Esophagus squamous epithelium (tissue), 5 donors: ENCODE measurements around the gene OR2F2. TPM values are rescaled to one million over a fixed set of nuclear protein-coding genes. Genes with fewer than 3 reads are reported as not detected.

Experiments
- DNase-seq: peaks from one replicate; lab custom pipeline; 2025; lab: John Stamatoyannopoulos, UW
- H3K27ac ChIP-seq, 4 donors: fragments of 200-600 bp; sonication (generic); one replicate each; pipeline ENCODE4 v1.5.1; 2016 to 2019; ENCODE audit warnings: mild to moderate bottlenecking in 1 of 4
- H3K27me3 ChIP-seq, 4 donors: fragments of 200-600 bp; sonication (generic); 1 replicate in 3 of 4; 2 replicates in 1 of 4; pipeline versions ENCODE4 v1.5.1 to v1.6.0; 2017 to 2021; ENCODE audit warnings: antibody characterized with exemption in 1 of 4
- H3K36me3 ChIP-seq, 3 donors: fragments of 200-600 bp; sonication (generic); one replicate each; pipeline ENCODE4 v1.5.1; 2016 to 2019
- H3K4me1 ChIP-seq, 3 donors: fragments of 200-600 bp; sonication (generic); one replicate each; pipeline ENCODE4 v1.5.1; 2017 to 2019
- H3K4me3 ChIP-seq, 4 donors: fragments of 200-600 bp; sonication (generic); 1 replicate in 3 of 4; 2 replicates in 1 of 4; pipeline ENCODE4 v1.5.1; 2016 to 2019; ENCODE audit warnings: mild to moderate bottlenecking in 2 of 4, moderate library complexity in 1 of 4
- H3K9me3 ChIP-seq, 3 donors: fragments of 200-600 bp; sonication (generic); one replicate each; pipeline ENCODE4 v1.5.1; 2016 to 2019
- POLR2A ChIP-seq, 4 donors: fragments of 450-650 bp; IDR thresholded peaks; one replicate each; pipeline ENCODE4 v1.6.1; 2017; ENCODE audit warnings: antibody characterized with exemption in 4 of 4, mild to moderate bottlenecking in 4 of 4, moderate library complexity in 3 of 4
- WGBS, 2 donors: methylation state at CpG; one replicate each; pipeline ENCODE4 v1.1.5; 2018; 5-methylcytosine and 5-hydroxymethylcytosine counted together
- intact Hi-C: fragments of 100-400 bp; cut with DNase I; formaldehyde crosslinking; loops from one replicate; pipeline ENCODE4 v1.15.0; 2022
- total RNA-seq, 4 donors: library from RNA; depleted of rRNA; stranded (reverse); fragments of >200 nt; gene quantifications; one replicate each; pipeline ENCODE4 v1.1.0, GENCODE V29; 2016
- TF ChIP-seq, protein P1 (sequence below), 6 experiments: fragments of 450-650 bp in 4 of 6; fragments of 200-600 bp in 2 of 6; sonication (generic) in 2 of 6; IDR thresholded peaks; one replicate each; pipeline ENCODE4 v1.5.1; 2016 to 2019; ENCODE audit warnings: antibody characterized with exemption in 6 of 6, mild to moderate bottlenecking in 4 of 6, moderate library complexity in 4 of 6
- donor health status: DM: yes; HTN: yes; CAD: no.

Gene OR2F2
- total RNA-seq, 4 donors from 2014 or later: not detected

DNA sequence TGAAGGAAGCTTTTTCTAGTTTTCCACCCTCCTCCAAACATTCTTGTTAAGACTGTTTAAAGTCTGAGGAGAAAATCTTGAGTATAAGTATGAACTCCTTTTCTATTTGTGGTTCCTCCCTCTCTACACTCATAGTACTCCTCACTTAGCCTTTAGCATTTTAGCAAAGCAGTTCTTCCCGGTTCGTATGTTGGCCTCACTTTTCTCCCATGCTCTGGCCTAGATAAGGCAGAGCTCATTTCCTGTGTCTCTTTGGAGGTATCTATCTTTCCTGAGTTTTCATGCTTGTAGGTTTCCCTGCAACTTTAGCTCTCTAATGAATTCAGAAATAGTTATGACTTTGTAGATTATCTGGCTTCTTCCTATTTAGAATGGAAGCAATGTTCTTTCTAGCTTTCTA lies 13.7 kb downstream of the OR2F2 start:
- Histone ChIP-seq H3K4me3 (no peak overlapping the region), H3K9me3 (no peaks in the 10 kb centered on the region), H3K4me1 (no peaks in the 10 kb centered on the region), H3K27ac (no peak overlapping the region), H3K36me3 (no peaks in the 10 kb centered on the region), H3K27me3 (no peaks in the 10 kb centered on the region)
- no peak for DNase-seq
- 49 to 57% methylated on average over 2 of the region's 2 CpGs for WGBS, 2 donors
- intact Hi-C loops: no loop called here
- no peak for TF ChIP-seq POLR2A (IDR thresholded peaks at IDR 0.05)
- TF ChIP-seq, protein P1, sequence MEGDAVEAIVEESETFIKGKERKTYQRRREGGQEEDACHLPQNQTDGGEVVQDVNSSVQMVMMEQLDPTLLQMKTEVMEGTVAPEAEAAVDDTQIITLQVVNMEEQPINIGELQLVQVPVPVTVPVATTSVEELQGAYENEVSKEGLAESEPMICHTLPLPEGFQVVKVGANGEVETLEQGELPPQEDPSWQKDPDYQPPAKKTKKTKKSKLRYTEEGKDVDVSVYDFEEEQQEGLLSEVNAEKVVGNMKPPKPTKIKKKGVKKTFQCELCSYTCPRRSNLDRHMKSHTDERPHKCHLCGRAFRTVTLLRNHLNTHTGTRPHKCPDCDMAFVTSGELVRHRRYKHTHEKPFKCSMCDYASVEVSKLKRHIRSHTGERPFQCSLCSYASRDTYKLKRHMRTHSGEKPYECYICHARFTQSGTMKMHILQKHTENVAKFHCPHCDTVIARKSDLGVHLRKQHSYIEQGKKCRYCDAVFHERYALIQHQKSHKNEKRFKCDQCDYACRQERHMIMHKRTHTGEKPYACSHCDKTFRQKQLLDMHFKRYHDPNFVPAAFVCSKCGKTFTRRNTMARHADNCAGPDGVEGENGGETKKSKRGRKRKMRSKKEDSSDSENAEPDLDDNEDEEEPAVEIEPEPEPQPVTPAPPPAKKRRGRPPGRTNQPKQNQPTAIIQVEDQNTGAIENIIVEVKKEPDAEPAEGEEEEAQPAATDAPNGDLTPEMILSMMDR (IDR thresholded peaks at IDR 0.05): no peak

DNA sequence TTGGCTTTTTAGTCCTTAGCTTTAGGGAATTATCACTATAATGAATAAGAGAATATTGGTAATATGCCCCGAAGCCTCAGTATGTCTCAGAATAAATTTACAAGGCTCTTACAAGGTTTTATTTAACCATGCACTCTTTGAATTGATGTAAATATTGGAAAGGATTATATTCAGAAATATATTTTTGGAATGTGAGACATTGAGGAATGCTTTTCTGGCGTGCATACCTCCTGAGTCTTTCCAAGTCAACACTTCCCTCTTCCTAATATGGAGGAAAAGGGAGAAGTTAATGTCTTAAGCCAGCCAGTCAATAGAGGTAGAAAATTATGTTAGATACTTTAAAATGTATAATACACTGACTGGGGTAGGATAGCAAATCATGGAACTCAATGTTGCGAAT lies 18.4 kb downstream of the OR2F2 start:
- Histone ChIP-seq H3K27ac (no peak overlapping the region), H3K9me3 (no peaks in the 10 kb centered on the region), H3K4me1 (no peaks in the 10 kb centered on the region), H3K36me3 (no peaks in the 10 kb centered on the region), H3K4me3 (no peak overlapping the region), H3K27me3 (no peaks in the 10 kb centered on the region)
- intact Hi-C loops: no loop called here
- no peak for TF ChIP-seq POLR2A (IDR thresholded peaks at IDR 0.05)
- TF ChIP-seq, protein P1 (IDR thresholded peaks at IDR 0.05): no peak
- no peak for DNase-seq
- 54 to 57% methylated on average over 3 of the region's 3 CpGs for WGBS, 2 donors

DNA sequence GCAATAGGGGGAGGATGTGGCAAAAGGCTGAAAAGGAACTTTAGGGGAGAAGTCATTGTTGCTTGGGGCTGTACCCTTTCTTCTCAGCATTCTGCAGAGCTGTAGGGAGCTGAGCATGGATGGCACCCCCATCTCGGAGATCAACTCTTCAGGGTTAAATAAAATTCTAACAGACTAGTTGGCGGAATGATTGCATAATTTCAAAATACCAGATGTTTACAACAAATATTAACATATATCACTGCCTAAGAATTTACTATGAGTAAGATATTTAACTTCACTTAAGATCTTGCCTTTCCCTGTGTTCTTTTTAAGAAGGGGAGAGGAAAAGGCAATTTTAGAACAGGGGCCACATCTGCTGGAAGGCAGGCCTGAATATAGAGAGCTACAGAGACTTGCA lies 19.1 kb downstream of the OR2F2 start:
- no peaks in the 10 kb centered on the region for H3K4me1 ChIP-seq
- H3K27me3 ChIP-seq: no peaks in the 10 kb centered on the region
- H3K36me3 ChIP-seq: no peaks in the 10 kb centered on the region
- H3K27ac ChIP-seq: no peak overlapping the region
- TF ChIP-seq POLR2A (IDR thresholded peaks at IDR 0.05): no peak
- TF ChIP-seq, protein P1 (IDR thresholded peaks at IDR 0.05): no peak
- 60 to 75% methylated on average over 2 of the region's 2 CpGs for WGBS, 2 donors
- H3K9me3 ChIP-seq: no peaks in the 10 kb centered on the region
- no peak overlapping the region for H3K4me3 ChIP-seq
- intact Hi-C loops: no loop called here
- no peak for DNase-seq

DNA sequence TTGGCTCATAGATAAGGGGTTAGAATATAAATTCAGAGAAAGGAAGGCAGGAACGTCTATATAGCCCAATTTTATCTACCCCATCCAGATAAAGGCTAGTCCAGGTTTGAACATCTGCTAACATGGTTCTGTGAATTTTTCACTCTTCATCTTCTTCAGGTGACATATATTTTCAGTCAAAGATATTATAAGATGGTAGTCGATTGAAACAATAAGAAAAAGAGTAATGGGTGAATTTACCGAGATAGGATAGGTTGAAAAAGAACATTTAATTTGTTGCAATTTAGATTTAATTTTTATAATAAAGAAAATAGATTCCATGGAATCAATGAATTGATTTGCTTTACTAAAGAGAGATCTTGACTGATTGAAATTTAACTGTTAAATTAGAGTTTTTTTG lies 19.5 kb downstream of the OR2F2 start, which contains the start of gene OR2F1:
Gene OR2F1, plus strand, starts transcription at position 301 of the 400 bp plus-strand sequence. CDS start 5,127 bp downstream, outside the sequence.
- Histone ChIP-seq H3K27ac (no peak within 1 kb of the TSS), H3K9me3 (no peaks in the 10 kb centered on the region), H3K27me3 (no peaks in the 10 kb centered on the region), H3K4me1 (no peaks in the 10 kb centered on the region), H3K36me3 (no peaks in the 10 kb centered on the region), H3K4me3 (no peak within 1 kb of the TSS)
- intact Hi-C loops: no loop called here
- WGBS, 2 donors: 66 to 74% methylated on average over 3 of the region's 3 CpGs
- TF ChIP-seq POLR2A (IDR thresholded peaks at IDR 0.05): no peak
- TF ChIP-seq, protein P1 (IDR thresholded peaks at IDR 0.05): no peak
- DNase-seq: no peak

DNA sequence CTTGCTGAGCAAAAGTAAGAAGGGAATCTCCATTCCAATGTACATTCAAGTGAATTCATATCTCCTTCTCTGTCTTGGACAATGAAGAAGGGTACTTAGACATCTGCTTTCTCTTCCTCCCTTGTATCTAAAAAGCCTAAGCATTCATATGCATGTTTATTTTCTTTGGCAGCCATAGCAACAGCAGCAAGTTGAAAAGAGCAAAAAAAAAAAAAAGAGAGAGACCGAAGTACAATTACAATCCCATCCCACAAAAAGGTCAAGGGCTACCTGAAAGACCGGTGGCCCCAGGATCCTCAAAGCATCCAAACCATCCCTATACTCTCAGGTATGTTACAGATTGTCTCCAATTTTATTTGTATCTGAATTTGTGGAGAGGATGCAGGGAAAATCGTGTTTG lies 23.7 kb downstream of the OR2F2 start:
- Histone ChIP-seq H3K27me3 (no peaks in the 10 kb centered on the region), H3K4me3 (no peak overlapping the region), H3K9me3 (no peaks in the 10 kb centered on the region), H3K4me1 (no peaks in the 10 kb centered on the region), H3K36me3 (no peaks in the 10 kb centered on the region), H3K27ac (no peak overlapping the region)
- no peak for DNase-seq
- 36 to 38% methylated on average over 3 of the region's 3 CpGs for WGBS, 2 donors
- TF ChIP-seq, protein P1 (IDR thresholded peaks at IDR 0.05): no peak
- TF ChIP-seq POLR2A (IDR thresholded peaks at IDR 0.05): no peak
- intact Hi-C loops: no loop called here
